ENCODE measurements around the gene IL22. TPM values are rescaled to one million over a fixed set of nuclear protein-coding genes. Genes with fewer than 3 reads are reported as not detected.

Gene IL22
- total RNA-seq, 1 donor from 2014 or later: not detected

Other genes starting within 250 kb of the IL22 start
- not detected in 2 replicates for gene IFNG, start 93.9 kb downstream of the IL22 start, total RNA-seq
- gene IL26, start 27.8 kb downstream of the IL22 start, total RNA-seq: not detected in 2 replicates
- 10.8 and 10.9 TPM in 2 replicates for gene MDM1, start 78.8 kb upstream of the IL22 start, total RNA-seq